ENCODE measurements around the gene CENPI. TPM values are rescaled to one million over a fixed set of nuclear protein-coding genes. Genes with fewer than 3 reads are reported as not detected.

Gene CENPI
- total and polyA plus RNA-seq, 2 of the 13 experiments (the other 11 are each of a cell fraction or from before 2014, with no cell fraction given): 5.1 to 26.5 TPM

DNA sequence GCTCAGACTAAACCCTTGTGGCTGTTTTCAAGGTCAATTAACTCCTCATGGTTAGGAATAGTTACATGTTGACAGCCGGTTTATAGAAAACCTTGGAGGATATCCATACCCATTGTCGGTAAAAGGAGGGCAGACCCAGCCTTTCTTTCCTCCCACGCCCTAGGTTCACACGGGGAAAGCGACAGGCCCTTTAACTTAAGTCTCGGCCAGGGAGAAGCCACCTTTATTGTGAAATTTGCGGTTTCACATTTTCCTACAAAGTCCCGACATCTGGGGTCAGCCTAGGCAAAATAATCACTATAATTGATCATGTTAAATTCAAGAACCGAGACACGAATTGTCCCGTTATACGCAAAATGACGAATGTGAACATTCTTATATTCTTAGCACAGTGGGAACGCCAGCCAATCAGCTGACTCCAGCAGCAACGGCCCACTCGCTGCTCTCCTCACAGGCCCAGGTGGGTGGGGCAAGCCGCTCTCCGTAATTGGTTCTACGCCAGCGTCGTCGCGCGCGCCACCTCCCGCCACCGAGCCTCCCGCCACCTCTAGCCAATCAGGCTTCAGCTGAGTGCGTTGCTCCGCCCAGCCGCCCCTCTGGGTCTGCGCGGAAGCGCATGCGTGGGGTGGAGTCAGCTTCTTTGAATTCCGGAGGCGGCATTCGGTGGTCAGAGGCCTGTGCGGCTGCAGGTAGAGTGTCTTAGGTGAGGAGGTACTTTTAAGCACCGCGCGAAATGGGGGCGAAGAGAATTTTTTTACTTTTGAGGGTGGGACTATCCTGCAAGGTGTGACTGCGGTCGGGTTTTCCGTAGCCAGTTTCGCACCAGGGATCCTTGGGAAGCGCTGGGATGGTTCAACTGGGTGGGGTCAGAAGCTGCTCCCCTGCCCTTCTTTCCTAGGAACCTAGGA is at the start of gene CENPI (continued):
- TF ChIP-seq, protein P1, sequence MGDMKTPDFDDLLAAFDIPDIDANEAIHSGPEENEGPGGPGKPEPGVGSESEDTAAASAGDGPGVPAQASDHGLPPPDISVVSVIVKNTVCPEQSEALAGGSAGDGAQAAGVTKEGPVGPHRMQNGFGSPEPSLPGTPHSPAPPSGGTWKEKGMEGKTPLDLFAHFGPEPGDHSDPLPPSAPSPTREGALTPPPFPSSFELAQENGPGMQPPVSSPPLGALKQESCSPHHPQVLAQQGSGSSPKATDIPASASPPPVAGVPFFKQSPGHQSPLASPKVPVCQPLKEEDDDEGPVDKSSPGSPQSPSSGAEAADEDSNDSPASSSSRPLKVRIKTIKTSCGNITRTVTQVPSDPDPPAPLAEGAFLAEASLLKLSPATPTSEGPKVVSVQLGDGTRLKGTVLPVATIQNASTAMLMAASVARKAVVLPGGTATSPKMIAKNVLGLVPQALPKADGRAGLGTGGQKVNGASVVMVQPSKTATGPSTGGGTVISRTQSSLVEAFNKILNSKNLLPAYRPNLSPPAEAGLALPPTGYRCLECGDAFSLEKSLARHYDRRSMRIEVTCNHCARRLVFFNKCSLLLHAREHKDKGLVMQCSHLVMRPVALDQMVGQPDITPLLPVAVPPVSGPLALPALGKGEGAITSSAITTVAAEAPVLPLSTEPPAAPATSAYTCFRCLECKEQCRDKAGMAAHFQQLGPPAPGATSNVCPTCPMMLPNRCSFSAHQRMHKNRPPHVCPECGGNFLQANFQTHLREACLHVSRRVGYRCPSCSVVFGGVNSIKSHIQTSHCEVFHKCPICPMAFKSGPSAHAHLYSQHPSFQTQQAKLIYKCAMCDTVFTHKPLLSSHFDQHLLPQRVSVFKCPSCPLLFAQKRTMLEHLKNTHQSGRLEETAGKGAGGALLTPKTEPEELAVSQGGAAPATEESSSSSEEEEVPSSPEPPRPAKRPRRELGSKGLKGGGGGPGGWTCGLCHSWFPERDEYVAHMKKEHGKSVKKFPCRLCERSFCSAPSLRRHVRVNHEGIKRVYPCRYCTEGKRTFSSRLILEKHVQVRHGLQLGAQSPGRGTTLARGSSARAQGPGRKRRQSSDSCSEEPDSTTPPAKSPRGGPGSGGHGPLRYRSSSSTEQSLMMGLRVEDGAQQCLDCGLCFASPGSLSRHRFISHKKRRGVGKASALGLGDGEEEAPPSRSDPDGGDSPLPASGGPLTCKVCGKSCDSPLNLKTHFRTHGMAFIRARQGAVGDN (CRISPR knock-in tag; IDR thresholded peaks at IDR 0.05): peak; percentile 82
- TF ChIP-seq NFE2L1 (CRISPR knock-in tag; IDR thresholded peaks at IDR 0.05; ENCODE audit: borderline replicate concordance) (no peak), ZSCAN25 (CRISPR knock-in tag; IDR thresholded peaks at IDR 0.05) (no peak), SP4 (CRISPR knock-in tag; IDR thresholded peaks at IDR 0.05) (peak; percentile 94), BORCS8-MEF2B (CRISPR knock-in tag; IDR thresholded peaks at IDR 0.05) (peak; percentile 89), ZNF230 (CRISPR knock-in tag; IDR thresholded peaks at IDR 0.05) (no peak), ATAD3A (CRISPR knock-in tag; IDR thresholded peaks at IDR 0.05) (no peak), SETDB1 (CRISPR knock-in tag; IDR thresholded peaks at IDR 0.05; ENCODE audit: borderline replicate concordance) (no peak), ZNF670 (CRISPR knock-in tag; IDR thresholded peaks at IDR 0.05; ENCODE audit: borderline replicate concordance) (no peak), ZNF17 (CRISPR knock-in tag; IDR thresholded peaks at IDR 0.05) (no peak), NR2C2 (CRISPR knock-in tag; IDR thresholded peaks at IDR 0.05; ENCODE audit: borderline replicate concordance) (no peak), ZNF331 (CRISPR knock-in tag; IDR thresholded peaks at IDR 0.05) (no peak), ZBTB7B (CRISPR knock-in tag; IDR thresholded peaks at IDR 0.05) (no peak), U2AF1 (optimal IDR thresholded peaks at IDR 0.05; ENCODE audit: low read depth, low read length) (no peak), ZFP36 (IDR thresholded peaks at IDR 0.05; ENCODE audit: borderline replicate concordance, low read depth, low read length, partially characterized antibody) (no peak), JARID2 (CRISPR knock-in tag; IDR thresholded peaks at IDR 0.05; ENCODE audit: insufficient replicate concordance) (no peak)
- TF ChIP-seq, protein P2, sequence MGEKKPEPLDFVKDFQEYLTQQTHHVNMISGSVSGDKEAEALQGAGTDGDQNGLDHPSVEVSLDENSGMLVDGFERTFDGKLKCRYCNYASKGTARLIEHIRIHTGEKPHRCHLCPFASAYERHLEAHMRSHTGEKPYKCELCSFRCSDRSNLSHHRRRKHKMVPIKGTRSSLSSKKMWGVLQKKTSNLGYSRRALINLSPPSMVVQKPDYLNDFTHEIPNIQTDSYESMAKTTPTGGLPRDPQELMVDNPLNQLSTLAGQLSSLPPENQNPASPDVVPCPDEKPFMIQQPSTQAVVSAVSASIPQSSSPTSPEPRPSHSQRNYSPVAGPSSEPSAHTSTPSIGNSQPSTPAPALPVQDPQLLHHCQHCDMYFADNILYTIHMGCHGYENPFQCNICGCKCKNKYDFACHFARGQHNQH (CRISPR knock-in tag; IDR thresholded peaks at IDR 0.05): no peak
- TF ChIP-seq, protein P3, sequence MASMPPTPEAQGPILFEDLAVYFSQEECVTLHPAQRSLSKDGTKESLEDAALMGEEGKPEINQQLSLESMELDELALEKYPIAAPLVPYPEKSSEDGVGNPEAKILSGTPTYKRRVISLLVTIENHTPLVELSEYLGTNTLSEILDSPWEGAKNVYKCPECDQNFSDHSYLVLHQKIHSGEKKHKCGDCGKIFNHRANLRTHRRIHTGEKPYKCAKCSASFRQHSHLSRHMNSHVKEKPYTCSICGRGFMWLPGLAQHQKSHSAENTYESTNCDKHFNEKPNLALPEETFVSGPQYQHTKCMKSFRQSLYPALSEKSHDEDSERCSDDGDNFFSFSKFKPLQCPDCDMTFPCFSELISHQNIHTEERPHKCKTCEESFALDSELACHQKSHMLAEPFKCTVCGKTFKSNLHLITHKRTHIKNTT (CRISPR knock-in tag; IDR thresholded peaks at IDR 0.05): no peak
- TF ChIP-seq, protein P4, sequence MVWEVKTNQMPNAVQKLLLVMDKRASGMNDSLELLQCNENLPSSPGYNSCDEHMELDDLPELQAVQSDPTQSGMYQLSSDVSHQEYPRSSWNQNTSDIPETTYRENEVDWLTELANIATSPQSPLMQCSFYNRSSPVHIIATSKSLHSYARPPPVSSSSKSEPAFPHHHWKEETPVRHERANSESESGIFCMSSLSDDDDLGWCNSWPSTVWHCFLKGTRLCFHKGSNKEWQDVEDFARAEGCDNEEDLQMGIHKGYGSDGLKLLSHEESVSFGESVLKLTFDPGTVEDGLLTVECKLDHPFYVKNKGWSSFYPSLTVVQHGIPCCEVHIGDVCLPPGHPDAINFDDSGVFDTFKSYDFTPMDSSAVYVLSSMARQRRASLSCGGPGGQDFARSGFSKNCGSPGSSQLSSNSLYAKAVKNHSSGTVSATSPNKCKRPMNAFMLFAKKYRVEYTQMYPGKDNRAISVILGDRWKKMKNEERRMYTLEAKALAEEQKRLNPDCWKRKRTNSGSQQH (CRISPR knock-in tag; IDR thresholded peaks at IDR 0.05; ENCODE audit: low read depth): no peak
- TF ChIP-seq, protein P5, sequence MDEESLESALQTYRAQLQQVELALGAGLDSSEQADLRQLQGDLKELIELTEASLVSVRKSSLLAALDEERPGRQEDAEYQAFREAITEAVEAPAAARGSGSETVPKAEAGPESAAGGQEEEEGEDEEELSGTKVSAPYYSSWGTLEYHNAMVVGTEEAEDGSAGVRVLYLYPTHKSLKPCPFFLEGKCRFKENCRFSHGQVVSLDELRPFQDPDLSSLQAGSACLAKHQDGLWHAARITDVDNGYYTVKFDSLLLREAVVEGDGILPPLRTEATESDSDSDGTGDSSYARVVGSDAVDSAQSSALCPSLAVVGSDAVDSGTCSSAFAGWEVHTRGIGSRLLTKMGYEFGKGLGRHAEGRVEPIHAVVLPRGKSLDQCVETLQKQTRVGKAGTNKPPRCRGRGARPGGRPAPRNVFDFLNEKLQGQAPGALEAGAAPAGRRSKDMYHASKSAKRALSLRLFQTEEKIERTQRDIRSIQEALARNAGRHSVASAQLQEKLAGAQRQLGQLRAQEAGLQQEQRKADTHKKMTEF (CRISPR knock-in tag; IDR thresholded peaks at IDR 0.05): no peak

Measured in HepG2 (cell line).